HG02973 (cell line): Measurements from ENCODE around the gene FBXW10.
"Not testable (repeated sequence)": the region's sequence is repeated elsewhere in the genome, so short reads cannot be mapped to it uniquely, and the experiment has no call there.

Experiments used
- ATAC-seq: cut with Tn5 transposase; IDR thresholded peaks from one replicate; pipeline ENCODE4 v1.9.1; 2021; ENCODE audit warnings: moderate library complexity; ENCODE audit not compliant: unreplicated experiment

Gene FBXW10

DNA sequence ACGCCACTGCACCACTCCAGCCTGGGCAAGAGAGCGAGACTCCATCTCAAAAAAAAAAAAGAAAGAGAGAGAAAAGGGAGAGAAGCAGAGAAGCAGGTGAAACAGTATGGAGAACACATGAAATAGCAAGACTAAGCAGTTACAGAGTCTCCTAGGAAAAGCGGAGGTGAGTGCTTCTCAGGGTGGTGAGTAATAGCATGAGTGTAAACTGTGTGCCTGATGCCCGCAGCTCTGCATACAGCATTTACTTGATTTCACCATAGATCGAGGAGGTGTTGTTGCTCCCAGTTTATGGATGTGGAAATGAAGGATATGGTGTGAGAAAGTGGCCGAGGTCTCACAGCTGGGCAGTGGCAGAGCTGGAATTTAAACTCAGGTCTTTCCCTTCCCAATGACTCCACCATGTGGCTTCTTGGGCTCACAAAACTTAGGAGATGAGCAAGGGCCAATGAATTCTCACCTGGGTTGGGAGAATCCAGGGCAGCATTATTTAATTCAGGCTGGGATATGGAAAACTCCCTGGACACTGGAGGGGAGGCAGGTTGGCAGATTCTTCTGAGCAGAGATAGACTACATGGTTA, 10.1 kb downstream of the FBXW10 start:
- not testable (repeated sequence) for ATAC-seq

DNA sequence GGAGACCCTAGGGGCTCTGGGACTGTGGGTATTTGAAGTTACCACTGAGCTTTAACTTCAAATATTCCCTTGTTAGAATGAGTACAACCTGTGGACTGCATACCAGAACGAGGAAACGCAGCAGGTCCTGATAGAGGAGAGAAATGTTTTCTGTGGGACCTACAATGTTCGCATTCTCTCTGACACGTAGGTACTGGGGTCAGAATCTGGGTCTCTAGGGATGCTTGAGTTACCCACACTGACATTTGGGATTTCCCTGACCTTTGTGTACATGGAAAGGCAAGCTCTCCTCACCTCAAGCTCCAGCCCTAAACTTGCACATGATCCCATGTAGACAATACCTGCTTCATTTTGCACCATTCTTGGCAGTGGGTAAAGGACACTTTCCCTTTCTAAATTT, 12.1 kb downstream of the FBXW10 start:
- ATAC-seq: not testable (repeated sequence)

- ATAC-seq: not testable (repeated sequence)
These were observed 13.7 kb downstream of the FBXW10 start for GRCh38 chr17:18757368-18758044.

- not testable (repeated sequence) for ATAC-seq
These were observed 14.5 kb downstream of the FBXW10 start for GRCh38 chr17:18758344-18758743.

GRCh38 chr17:18760221-18760620, 16.4 kb downstream of the FBXW10 start:
- not testable (repeated sequence) for ATAC-seq

DNA sequence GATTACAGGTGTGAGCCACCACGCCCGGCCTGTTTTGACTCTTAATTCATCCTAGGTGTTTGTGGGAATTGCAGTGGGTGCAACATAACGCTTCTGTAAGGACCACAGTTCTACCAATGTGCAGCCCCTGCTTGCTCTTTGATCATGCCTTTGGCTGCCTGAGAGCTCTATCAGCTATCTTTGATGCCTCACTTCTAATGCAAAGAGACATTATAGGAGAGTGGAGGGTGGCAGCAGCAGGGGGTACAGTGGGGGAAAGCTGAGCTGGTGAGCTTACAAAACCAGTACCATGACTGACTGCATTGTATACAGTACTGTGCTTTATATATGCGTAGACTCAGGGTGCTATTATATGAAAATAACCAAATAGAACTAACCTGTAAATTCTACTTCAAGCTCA, 26.7 kb downstream of the FBXW10 start:
- not testable (repeated sequence) for ATAC-seq

- not testable (repeated sequence) for ATAC-seq
These were observed 27.2 kb downstream of the FBXW10 start for GRCh38 chr17:18771066-18771465.

DNA sequence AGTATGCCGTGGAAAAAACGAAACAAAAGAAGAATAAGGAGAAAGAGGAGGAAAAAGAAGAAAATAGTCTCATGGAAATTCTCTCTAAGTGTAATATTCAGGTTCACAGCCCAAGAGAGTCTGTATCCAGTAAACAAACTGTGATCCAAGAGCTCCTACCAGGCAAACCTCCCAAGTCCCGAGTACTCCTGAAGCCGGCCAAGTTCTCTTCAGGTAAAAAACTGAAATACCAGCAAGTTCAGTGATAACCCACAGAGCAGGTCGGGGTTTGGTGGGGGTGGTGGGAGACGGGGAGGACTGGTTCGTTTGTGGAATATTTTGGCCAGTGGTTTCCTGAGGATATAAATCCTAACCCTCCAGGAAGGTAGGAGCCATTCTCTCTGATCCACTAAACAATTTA, 28.6 kb downstream of the FBXW10 start:
- no peak for ATAC-seq

DNA sequence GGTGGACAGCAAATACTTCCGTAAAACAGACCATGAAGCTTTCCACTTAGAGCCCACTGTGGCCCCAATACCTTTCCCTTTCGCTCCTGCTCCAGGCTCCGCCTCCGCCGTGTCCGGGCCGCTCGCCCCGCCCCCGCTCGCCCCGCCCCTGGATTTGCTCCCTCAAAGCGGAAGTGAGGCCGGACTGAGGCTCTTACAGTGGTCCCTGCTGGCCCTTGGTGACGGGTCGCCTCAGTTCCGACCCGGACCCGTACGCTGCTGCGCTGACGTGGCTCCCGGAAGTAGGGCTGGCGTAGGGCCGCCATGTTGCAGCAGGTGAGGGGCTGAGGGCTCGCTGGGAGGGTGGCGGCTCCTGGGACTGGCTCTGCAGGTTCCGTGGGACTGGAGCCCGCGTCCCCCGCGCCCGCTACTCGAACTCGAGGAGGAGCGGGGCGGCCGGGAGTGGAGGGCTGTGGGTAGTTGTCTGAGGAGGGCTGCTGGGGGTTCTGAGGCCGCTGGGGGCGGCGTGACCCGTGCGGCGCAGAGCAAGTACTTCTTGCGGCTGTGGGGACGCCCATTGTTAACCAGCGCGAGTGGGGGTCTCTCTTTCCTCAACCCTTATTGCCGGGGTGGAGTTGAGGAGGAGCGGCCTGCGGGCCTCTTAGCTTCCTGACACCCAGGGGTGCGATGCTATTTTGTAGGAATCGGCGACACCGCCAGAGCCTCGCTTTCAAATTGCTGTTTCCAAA, 37.3 kb downstream of the FBXW10 start, which contains the start of gene TVP23B:
Gene TVP23B, plus strand, starts transcription at position 193 of the 728 bp plus-strand sequence. Its CDS starts 111 bp downstream, at position 304.
- ATAC-seq: peak; percentile 97

GRCh38 chr17:18781805-18782204, 38.0 kb downstream of the FBXW10 start:
- ATAC-seq: not testable (repeated sequence)

GRCh38 chr17:18785933-18786332, 42.1 kb downstream of the FBXW10 start:
- not testable (repeated sequence) for ATAC-seq

DNA sequence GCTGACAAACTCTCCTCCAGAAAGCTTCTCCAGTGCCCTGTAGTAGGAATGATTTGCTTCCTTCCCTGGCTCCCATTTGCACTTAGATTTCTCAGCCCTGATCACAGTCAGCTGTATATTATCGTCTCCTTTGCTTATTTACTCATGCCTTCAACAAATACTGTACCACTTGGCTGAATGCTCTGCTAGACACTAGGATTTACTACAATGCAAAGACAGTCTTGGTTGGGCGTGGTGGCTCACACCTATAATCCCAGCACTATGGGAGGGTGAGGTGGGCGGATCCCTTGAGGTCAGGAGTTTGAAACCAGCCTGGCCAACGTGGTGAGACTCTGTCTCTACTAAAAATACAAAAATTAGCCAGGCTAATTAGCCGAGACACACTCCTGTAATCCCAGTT, 43.0 kb downstream of the FBXW10 start:
- not testable (repeated sequence) for ATAC-seq

- not testable (repeated sequence) for ATAC-seq
These were observed 47.5 kb downstream of the FBXW10 start for GRCh38 chr17:18791402-18791801.

DNA sequence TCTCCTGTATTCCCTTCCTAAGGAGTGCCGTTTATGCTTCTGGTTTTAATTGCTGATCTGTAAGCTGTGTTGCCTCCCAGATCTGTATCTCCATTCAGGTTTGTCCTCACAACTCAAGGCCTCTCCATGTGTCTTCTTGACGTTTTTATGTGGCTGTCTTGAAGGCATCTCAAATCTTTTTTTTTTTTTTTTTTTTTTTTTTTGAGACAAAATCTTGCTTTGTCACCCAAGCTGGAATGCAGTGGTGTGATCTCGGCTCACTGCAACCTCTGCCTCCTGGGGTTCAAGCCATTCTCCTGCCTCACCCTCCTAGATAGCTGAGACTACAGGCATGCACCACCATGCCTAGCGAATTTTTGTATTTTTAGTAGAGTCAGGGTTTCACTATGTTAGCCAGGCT, 51.0 kb downstream of the FBXW10 start:
- not testable (repeated sequence) for ATAC-seq

- not testable (repeated sequence) for ATAC-seq
These were observed 53.0 kb downstream of the FBXW10 start for GRCh38 chr17:18796887-18797286.

DNA sequence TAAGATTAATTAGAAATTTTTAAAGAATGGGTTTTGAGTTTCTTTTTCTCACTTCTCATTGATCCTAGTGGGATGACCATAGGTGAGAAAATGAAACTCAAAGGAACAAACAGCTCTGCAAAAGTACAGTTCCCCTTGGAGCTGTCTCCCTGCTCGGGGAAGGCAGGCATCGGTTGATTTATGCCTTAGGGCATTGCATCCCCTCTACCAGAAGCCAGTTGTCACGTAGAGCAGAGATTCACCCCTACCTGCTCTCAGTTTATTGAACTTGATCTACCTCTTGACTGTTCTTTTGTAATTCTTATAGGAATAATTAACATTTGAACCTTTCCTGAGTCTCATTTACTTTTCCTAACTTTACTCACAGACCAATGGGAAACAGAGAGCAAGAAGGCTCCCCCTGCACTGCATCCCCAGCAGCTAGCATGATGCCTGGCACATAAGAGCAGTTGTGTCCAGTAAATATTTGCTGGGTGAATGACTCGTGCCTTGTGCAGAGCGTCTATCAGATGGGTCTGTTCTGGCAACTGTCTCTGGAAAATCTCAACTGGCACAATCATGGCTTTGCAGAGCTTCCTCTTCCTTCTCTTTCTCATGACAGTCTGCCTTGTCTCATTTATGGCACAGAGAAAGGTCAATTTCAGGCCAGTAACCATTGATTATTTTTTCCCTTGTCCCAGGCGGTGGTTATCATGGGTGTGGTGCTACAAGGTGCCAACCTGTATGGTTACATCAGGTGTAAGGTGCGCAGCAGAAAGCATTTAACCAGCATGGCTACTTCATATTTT, 59.8 kb downstream of the FBXW10 start:
- ATAC-seq: not testable (repeated sequence)

GRCh38 chr17:18815924-18816323, 72.1 kb downstream of the FBXW10 start:
- ATAC-seq: not testable (repeated sequence)

DNA sequence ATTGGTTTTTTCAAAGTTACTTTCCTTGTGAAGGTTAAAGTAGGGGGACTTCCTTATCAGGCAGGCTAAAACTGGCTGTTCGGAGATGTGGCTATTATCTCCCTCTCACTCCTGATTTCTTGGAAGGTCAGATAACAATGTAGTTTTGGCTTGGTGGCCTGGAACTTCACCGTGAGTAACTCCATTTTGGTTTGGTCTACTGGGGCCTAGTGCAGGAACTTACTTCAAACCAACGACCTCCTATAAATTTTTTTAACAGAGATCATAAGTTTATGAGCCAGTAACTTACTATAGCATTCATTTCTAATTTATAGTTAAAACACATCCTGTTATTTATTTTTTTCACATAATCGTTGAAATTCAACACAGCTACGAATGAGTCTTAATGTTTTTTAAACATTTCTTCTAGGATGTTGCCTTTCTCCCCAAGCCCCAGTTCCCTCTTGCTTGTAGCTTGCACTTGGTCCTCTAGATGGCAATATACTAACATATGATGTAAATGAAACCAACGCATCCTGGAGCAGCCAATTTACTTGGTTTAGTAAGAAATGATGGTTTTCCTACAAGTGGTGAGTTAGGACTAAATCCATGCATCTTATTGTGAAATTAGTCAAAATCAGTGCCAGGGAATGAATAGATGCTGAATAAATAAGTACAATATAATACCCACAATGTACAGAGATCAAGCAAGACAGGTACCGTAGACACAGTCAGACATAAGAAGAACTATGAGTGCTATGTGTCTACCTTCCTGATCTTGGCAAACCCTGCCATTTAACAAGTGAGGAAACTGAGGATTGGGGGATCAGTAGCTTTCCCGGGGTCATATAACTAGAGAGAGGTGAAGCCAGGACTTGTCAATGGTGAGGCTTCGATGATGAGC, 72.9 kb downstream of the FBXW10 start:
- not testable (repeated sequence) for ATAC-seq

- not testable (repeated sequence) for ATAC-seq
These were observed 77.6 kb downstream of the FBXW10 start for GRCh38 chr17:18821430-18821829.

DNA sequence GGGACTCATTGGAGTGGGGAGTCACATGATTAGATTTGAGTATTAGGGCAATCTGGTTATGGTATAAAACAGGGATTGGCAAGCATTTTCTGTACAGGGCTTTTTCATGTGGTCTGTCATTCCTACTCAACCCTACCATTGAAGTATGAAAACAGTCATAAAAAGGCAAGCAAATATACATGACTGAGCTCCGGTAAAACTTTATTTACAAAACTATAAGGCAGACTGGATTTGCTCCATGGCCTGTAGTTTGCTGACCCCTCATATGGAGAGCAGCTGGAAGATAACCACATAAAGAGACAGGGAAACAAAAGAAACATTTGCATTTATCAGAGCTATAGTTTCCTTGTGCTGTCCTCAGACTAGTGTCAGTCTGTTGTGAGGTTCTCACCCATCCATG, 83.8 kb downstream of the FBXW10 start:
- ATAC-seq: not testable (repeated sequence)
